ENCODE measurements around the gene GHRL.

DNA sequence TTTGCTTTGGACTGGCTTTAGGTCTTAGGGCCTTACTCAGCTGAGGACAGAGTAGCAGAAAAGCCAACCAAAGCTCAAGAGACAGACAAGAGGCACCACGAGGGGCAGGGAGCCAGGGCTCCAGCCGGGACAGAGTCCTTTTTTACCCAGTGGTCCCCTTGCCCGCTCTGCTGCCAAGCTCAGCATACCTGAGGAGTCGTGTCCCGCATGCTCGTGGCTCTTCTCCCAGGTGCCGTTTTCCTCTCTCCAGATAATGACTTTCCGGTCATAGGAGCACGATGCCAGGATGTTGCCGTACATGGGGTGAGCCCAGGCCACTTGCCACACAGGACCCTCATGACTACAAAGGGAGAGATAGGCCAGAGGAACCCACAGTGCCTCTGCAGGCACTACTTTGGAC is 19.6 kb upstream of the GHRL start:
- TF ChIP-seq, protein P1, sequence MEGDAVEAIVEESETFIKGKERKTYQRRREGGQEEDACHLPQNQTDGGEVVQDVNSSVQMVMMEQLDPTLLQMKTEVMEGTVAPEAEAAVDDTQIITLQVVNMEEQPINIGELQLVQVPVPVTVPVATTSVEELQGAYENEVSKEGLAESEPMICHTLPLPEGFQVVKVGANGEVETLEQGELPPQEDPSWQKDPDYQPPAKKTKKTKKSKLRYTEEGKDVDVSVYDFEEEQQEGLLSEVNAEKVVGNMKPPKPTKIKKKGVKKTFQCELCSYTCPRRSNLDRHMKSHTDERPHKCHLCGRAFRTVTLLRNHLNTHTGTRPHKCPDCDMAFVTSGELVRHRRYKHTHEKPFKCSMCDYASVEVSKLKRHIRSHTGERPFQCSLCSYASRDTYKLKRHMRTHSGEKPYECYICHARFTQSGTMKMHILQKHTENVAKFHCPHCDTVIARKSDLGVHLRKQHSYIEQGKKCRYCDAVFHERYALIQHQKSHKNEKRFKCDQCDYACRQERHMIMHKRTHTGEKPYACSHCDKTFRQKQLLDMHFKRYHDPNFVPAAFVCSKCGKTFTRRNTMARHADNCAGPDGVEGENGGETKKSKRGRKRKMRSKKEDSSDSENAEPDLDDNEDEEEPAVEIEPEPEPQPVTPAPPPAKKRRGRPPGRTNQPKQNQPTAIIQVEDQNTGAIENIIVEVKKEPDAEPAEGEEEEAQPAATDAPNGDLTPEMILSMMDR (IDR thresholded peaks at IDR 0.05) = no peak
- TF ChIP-seq POLR2A (IDR thresholded peaks at IDR 0.05) = no peak
